DND-41 (cell line): ENCODE results near the gene OR4D9.
A peak's percentile ranks its signal among the peaks of the same experiment; 100 is the strongest.

Source experiments
- ATAC-seq: fragments of 200-7000 bp; cut with Tn5 transposase; 3 replicates; pipeline ENCODE4 v1.9.1; 2021; ENCODE audit warnings: low read depth; ENCODE audit not compliant: insufficient read depth
- DNase-seq: peaks from one replicate; pipeline ENCODE4 v3.0.0-alpha.2; 2020
- H2AFZ ChIP-seq: 2 replicates; pipeline ENCODE4 v1.6.0; 2012; ENCODE audit warnings: low read depth, low read length
- H3K27ac ChIP-seq: 2 replicates; pipeline ENCODE4 v1.5.1; 2012; ENCODE audit warnings: low read length, inconsistent platforms
- H3K27me3 ChIP-seq: fragments of 200-600 bp; sonication (generic); 2 replicates; pipeline ENCODE4 v1.6.0; 2012; ENCODE audit warnings: low read length, mild to moderate bottlenecking, inconsistent platforms; ENCODE audit not compliant: insufficient read depth, poor library complexity
- H3K36me3 ChIP-seq: 2 replicates; pipeline ENCODE4 v1.5.1; 2012; ENCODE audit warnings: low read length, inconsistent platforms; ENCODE audit not compliant: insufficient read depth
- H3K4me1 ChIP-seq: 2 replicates; pipeline ENCODE4 v1.5.1; 2012; ENCODE audit warnings: mild to moderate bottlenecking, low read length; ENCODE audit not compliant: insufficient read depth
- H3K4me2 ChIP-seq: 2 replicates; pipeline ENCODE4 v1.6.0; 2012; ENCODE audit warnings: mild to moderate bottlenecking, moderate library complexity, low read length, inconsistent platforms; ENCODE audit not compliant: insufficient read depth
- H3K4me3 ChIP-seq, 2 experiments: fragments of 200-600 bp in 1 of 2; shearing (Covaris generic) in 1 of 2; 2 replicates each; pipeline ENCODE4 v1.5.1; 2012 to 2016; ENCODE audit warnings: inconsistent platforms in 2 of 2, low read length in 2 of 2, mild to moderate bottlenecking in 2 of 2, low read depth in 1 of 2, moderate library complexity in 1 of 2
- H3K79me2 ChIP-seq: 2 replicates; pipeline ENCODE4 v1.6.0; 2012; ENCODE audit warnings: low read length, inconsistent platforms; ENCODE audit not compliant: insufficient read depth
- H3K9ac ChIP-seq: 2 replicates; pipeline ENCODE4 v1.6.0; 2012; ENCODE audit warnings: low read depth, mild to moderate bottlenecking, inconsistent platforms, low read length, moderate library complexity
- H3K9me3 ChIP-seq: 2 replicates; pipeline ENCODE4 v1.5.1; 2012; ENCODE audit warnings: low read length, moderate library complexity, mild to moderate bottlenecking, inconsistent platforms; ENCODE audit not compliant: insufficient read depth, severe bottlenecking
- H4K20me1 ChIP-seq: 2 replicates; pipeline ENCODE4 v1.6.0; 2012; ENCODE audit warnings: low read length; ENCODE audit not compliant: insufficient read depth
- EZH2 ChIP-seq: IDR thresholded peaks from 3 replicates; pipeline ENCODE4 v1.6.1; 2012; ENCODE audit warnings: borderline replicate concordance, low read depth, mild to moderate bottlenecking, moderate library complexity, low read length, inconsistent platforms; ENCODE audit not compliant: severe bottlenecking
- TF ChIP-seq, protein P1 (sequence below): IDR thresholded peaks from 2 replicates; pipeline ENCODE4 v1.5.1; 2012; ENCODE audit warnings: borderline replicate concordance, low read length, moderate library complexity, mild to moderate bottlenecking; ENCODE audit not compliant: poor library complexity, severe bottlenecking; ENCODE audit errors: extremely low read depth

The OR4D9 gene

DNA sequence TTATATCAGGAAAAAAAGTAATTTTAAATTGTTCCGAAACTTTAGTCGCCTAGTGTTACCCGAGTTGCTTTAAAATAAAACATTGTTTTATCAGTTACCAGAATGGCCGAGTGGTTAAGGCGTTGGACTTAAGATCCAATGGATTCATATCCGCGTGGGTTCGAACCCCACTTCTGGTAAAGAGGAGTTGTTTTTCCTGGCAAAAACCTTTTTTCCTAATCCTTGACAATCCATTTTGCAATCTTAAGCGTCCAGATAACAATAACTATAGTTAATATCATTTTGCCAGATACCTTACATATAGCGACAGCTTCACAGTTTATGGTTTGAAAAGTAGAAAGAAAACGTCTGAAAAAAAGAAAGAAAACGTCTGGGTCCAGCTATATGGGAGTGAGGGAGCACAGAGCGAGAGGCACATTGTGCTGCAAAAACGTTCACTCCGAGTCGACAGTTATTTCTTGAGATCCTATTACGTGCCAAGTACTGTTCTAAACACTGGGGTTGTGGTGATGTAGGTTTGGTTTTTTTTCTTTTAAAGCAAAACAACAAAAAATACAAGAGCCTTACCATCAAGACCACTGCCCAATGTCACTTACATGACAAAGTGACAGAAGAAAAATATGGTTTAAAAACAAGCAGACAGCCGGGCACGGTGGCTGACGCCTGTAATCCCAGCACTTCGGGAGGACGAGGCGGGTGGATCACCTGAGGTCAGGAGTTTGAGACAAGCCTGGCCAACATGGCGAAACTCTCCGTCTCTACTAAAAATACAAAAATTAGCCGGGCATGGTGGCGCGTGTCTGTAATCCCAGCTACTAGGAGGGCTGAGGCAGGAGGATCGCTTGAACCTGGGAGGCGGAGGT is 40.6 kb downstream of the OR4D9 start:
- peak overlapping the region; percentile 74 for H3K9ac ChIP-seq
- no peaks in the 10 kb centered on the region for H3K79me2 ChIP-seq
- H3K36me3 ChIP-seq, result no peaks in the 10 kb centered on the region
- H4K20me1 ChIP-seq, result no peaks in the 10 kb centered on the region
- H2AFZ ChIP-seq, result peak overlapping the region; percentile 90; the same call in 1 of the 2 replicates
- no peak for ATAC-seq
- no peaks in the 10 kb centered on the region for H3K27me3 ChIP-seq
- H3K27ac ChIP-seq, result peak overlapping the region; percentile 96
- TF ChIP-seq EZH2, result no peak
- TF ChIP-seq, protein P1, sequence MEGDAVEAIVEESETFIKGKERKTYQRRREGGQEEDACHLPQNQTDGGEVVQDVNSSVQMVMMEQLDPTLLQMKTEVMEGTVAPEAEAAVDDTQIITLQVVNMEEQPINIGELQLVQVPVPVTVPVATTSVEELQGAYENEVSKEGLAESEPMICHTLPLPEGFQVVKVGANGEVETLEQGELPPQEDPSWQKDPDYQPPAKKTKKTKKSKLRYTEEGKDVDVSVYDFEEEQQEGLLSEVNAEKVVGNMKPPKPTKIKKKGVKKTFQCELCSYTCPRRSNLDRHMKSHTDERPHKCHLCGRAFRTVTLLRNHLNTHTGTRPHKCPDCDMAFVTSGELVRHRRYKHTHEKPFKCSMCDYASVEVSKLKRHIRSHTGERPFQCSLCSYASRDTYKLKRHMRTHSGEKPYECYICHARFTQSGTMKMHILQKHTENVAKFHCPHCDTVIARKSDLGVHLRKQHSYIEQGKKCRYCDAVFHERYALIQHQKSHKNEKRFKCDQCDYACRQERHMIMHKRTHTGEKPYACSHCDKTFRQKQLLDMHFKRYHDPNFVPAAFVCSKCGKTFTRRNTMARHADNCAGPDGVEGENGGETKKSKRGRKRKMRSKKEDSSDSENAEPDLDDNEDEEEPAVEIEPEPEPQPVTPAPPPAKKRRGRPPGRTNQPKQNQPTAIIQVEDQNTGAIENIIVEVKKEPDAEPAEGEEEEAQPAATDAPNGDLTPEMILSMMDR, result no peak
- H3K4me3 ChIP-seq, result peak overlapping the region; percentile 66 to 85; a peak in 3 of 4 replicates
- peak; percentile 36 for DNase-seq
- peaks cover 50% of the 10 kb centered on the region for H3K4me1 ChIP-seq
- peak overlapping the region; percentile 78 for H3K4me2 ChIP-seq
- no peaks in the 10 kb centered on the region for H3K9me3 ChIP-seq

DNA sequence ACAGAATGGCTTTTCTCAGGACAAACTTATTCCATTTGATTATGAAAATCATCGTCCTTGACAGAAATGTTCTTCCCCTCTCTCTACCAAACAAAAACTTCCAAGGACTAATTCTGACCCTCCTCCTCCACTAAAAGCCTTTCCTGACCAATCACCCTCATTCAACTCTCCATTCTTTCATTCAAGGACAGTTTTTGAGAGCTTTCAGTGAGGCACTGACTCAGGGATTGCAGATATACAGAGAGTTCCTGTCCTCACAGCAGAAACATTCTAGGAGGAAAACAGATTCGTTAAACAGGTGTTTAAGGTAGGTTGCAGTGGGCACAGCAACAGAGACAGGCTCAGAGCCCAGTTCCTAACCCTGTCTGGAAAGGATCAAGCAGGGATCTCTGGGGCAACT is 41.5 kb downstream of the OR4D9 start:
- no peak overlapping the region for H3K9ac ChIP-seq
- H3K79me2 ChIP-seq, result no peaks in the 10 kb centered on the region
- H4K20me1 ChIP-seq, result no peaks in the 10 kb centered on the region
- DNase-seq (no peak), ATAC-seq (no peak)
- H3K27me3 ChIP-seq, result no peaks in the 10 kb centered on the region
- no peak for TF ChIP-seq EZH2
- TF ChIP-seq, protein P1, result no peak
- H3K36me3 ChIP-seq, result no peaks in the 10 kb centered on the region
- H3K9me3 ChIP-seq, result no peaks in the 10 kb centered on the region
- H2AFZ ChIP-seq, result no peak overlapping the region
- peaks cover 47% of the 10 kb centered on the region for H3K4me1 ChIP-seq
- H3K27ac ChIP-seq, result no peak overlapping the region
- H3K4me2 ChIP-seq, result no peak overlapping the region
- H3K4me3 ChIP-seq, result no peak overlapping the region

DNA sequence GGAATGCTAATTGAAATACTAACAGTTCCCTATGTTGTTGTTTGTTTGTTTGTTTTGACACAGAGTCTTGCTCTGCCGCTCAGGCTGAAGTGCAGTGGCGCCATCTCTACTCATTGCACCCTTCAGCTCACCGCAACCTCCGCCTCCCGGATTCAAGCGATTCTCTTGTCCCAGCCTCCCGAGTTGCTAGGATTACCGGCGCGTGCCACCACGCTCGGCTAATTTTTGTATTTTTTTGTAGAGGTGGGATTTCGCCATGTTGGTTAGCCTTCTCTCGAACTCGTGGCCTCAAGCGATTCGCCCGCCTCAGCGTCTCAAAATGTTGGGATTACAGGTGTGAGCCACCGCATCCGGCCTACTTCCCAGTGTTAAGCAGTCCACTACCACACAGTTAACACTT is 42.0 kb downstream of the OR4D9 start:
- no peaks in the 10 kb centered on the region for H4K20me1 ChIP-seq
- no peaks in the 10 kb centered on the region for H3K27me3 ChIP-seq
- H3K4me1 ChIP-seq, result peaks cover 42% of the 10 kb centered on the region
- no peak for DNase-seq
- TF ChIP-seq EZH2, result no peak
- TF ChIP-seq, protein P1, result no peak
- H3K36me3 ChIP-seq, result no peaks in the 10 kb centered on the region
- H3K9ac ChIP-seq, result no peak overlapping the region
- no peak overlapping the region for H3K4me3 ChIP-seq
- no peak overlapping the region for H2AFZ ChIP-seq
- no peaks in the 10 kb centered on the region for H3K79me2 ChIP-seq
- H3K9me3 ChIP-seq, result no peaks in the 10 kb centered on the region
- no peak overlapping the region for H3K27ac ChIP-seq
- H3K4me2 ChIP-seq, result no peak overlapping the region
- no peak for ATAC-seq
